Measurements from ENCODE around the gene TTC13.

TTC13 gene

GRCh38 chr1:230858918-230859729, 119.5 kb downstream of the TTC13 start:
- no peak for TF ChIP-seq CTCF (IDR thresholded peaks at IDR 0.05)

GRCh38 chr1:230858236-230858820, 120.3 kb downstream of the TTC13 start:
- no peak for TF ChIP-seq CTCF (IDR thresholded peaks at IDR 0.05)

GRCh38 chr1:230857822-230858221, 120.8 kb downstream of the TTC13 start:
- no peak for TF ChIP-seq CTCF (IDR thresholded peaks at IDR 0.05)

- no peak for TF ChIP-seq CTCF (IDR thresholded peaks at IDR 0.05)
Measured at GRCh38 chr1:230857077-230857476, 121.6 kb downstream of the TTC13 start.
